HEK293 (cell line): Measurements from ENCODE around the gene GYG1.

ENCODE experiments used
- GLIS2 ChIP-seq: fragments of 450-650 bp; formaldehyde crosslinking; IDR thresholded peaks from 2 replicates; pipeline ENCODE4 v1.5.1; 2016; ENCODE audit warnings: missing biosample characterization, missing genetic modification characterization
- KLF1 ChIP-seq: fragments of 450-650 bp; formaldehyde crosslinking; IDR thresholded peaks from 2 replicates; pipeline ENCODE4 v1.5.1; 2016; ENCODE audit warnings: missing biosample characterization, missing genetic modification characterization
- KLF9 ChIP-seq: fragments of 450-650 bp; formaldehyde crosslinking; IDR thresholded peaks from 2 replicates; pipeline ENCODE4 v1.5.1; 2016; ENCODE audit warnings: missing biosample characterization, missing genetic modification characterization, low read depth
- YY1 ChIP-seq: fragments of 450-650 bp; formaldehyde crosslinking; IDR thresholded peaks from 2 replicates; pipeline ENCODE4 v1.5.1; 2018; ENCODE audit warnings: missing biosample characterization, missing genetic modification characterization
- ZBTB48 ChIP-seq: fragments of 450-650 bp; formaldehyde crosslinking; IDR thresholded peaks from 2 replicates; pipeline ENCODE4 v1.5.1; 2016; ENCODE audit warnings: missing biosample characterization, missing genetic modification characterization
- ZBTB8A ChIP-seq: fragments of 450-650 bp; formaldehyde crosslinking; IDR thresholded peaks from 2 replicates; pipeline ENCODE4 v1.5.1; 2016; ENCODE audit warnings: missing biosample characterization, missing genetic modification characterization
- ZFP37 ChIP-seq: fragments of 450-650 bp; formaldehyde crosslinking; IDR thresholded peaks from 2 replicates; pipeline ENCODE4 v1.5.1; 2016; ENCODE audit warnings: missing biosample characterization, missing genetic modification characterization
- ZNF146 ChIP-seq: fragments of 450-650 bp; formaldehyde crosslinking; IDR thresholded peaks from 2 replicates; pipeline ENCODE4 v1.5.1; 2016; ENCODE audit warnings: missing biosample characterization, missing genetic modification characterization
- ZNF24 ChIP-seq: fragments of 450-650 bp; formaldehyde crosslinking; IDR thresholded peaks from 2 replicates; pipeline ENCODE4 v1.5.1; 2016; ENCODE audit warnings: missing biosample characterization, missing genetic modification characterization
- ZNF335 ChIP-seq: fragments of 450-650 bp; formaldehyde crosslinking; conservative IDR thresholded peaks from 2 replicates; pipeline ENCODE4 v1.5.1; 2016; ENCODE audit warnings: missing biosample characterization, missing genetic modification characterization
- ZNF354C ChIP-seq: fragments of 450-650 bp; formaldehyde crosslinking; IDR thresholded peaks from 2 replicates; pipeline ENCODE4 v1.5.1; 2016; ENCODE audit warnings: missing biosample characterization, missing genetic modification characterization, low read depth, borderline replicate concordance
- ZNF394 ChIP-seq: fragments of 450-650 bp; formaldehyde crosslinking; IDR thresholded peaks from 2 replicates; pipeline ENCODE4 v1.5.1; 2016; ENCODE audit warnings: missing biosample characterization, missing genetic modification characterization, mild to moderate bottlenecking, moderate library complexity, borderline replicate concordance
- ZSCAN30 ChIP-seq: fragments of 450-650 bp; IDR thresholded peaks from 2 replicates; pipeline ENCODE4 v1.5.1; 2018; ENCODE audit warnings: missing biosample characterization, mild to moderate bottlenecking, missing genetic modification characterization, moderate library complexity
- ZXDB ChIP-seq: fragments of 450-650 bp; formaldehyde crosslinking; IDR thresholded peaks from 2 replicates; pipeline ENCODE4 v1.5.1; 2016; ENCODE audit warnings: missing biosample characterization, missing genetic modification characterization
- TF ChIP-seq, protein P1 (sequence below): fragments of 450-650 bp; formaldehyde crosslinking; IDR thresholded peaks from 2 replicates; pipeline ENCODE4 v1.5.1; 2016; ENCODE audit warnings: missing biosample characterization, missing genetic modification characterization
- TF ChIP-seq, protein P2 (sequence below): fragments of 450-650 bp; formaldehyde crosslinking; IDR thresholded peaks from 2 replicates; pipeline ENCODE4 v1.5.1; 2017; ENCODE audit warnings: missing biosample characterization, mild to moderate bottlenecking, missing genetic modification characterization, moderate library complexity
- TF ChIP-seq, protein P3 (sequence below): fragments of 450-650 bp; formaldehyde crosslinking; IDR thresholded peaks from 2 replicates; pipeline ENCODE4 v1.5.1; 2016; ENCODE audit warnings: missing biosample characterization, missing genetic modification characterization
- TF ChIP-seq, protein P4 (sequence below): fragments of 450-650 bp; formaldehyde crosslinking; IDR thresholded peaks from 2 replicates; pipeline ENCODE4; 2016; ENCODE audit warnings: missing biosample characterization, missing genetic modification characterization
- TF ChIP-seq, protein P5 (sequence below): fragments of 450-650 bp; formaldehyde crosslinking; IDR thresholded peaks from 2 replicates; pipeline ENCODE4 v1.5.1; 2016; ENCODE audit warnings: missing biosample characterization, missing genetic modification characterization
- TF ChIP-seq, protein P6 (sequence below): fragments of 450-650 bp; formaldehyde crosslinking; IDR thresholded peaks from 2 replicates; pipeline ENCODE4 v1.5.1; 2016; ENCODE audit warnings: missing biosample characterization, missing genetic modification characterization

The GYG1 gene

DNA sequence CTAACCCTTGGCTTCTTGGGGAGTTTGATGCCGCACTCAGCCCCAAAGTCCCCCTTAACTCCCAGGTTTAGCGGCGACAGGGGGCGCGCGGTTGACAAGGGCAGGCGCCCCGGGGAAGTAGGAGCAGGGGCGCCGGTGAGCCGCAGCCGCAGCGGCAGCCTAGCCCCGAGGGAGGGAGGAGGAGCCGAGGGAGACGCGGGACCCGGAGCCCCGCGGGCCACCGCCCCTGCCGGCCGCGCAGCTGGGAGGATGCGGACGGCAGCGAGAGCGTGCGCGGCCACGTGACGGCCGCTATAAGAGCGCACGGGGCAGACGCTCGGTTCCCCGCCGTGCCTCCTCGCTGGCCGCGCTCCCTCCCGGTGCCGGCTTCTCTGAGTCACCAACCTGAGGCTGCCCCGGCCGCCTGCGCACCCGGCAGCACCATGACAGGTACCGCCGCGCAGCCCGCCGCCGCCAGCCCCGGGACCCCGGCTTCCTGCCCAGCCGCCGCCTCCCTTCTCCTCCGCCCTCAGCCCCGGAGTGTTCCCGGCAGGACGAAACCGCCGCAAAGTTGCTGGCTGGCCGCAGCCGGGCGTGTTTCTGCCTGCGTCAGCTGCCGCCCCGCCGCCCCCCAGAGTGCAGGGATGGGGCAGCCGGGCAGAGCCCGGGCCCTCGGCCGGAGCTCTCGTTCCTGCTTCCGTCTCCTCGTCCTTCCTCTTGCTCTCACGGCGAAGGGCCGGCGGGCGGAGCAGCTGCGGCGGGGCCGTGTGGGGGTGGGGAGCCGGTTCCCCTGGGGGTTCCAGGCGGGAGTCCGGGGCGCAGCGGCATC lies at the start of gene GYG1 (continued):
- TF ChIP-seq, protein P1, sequence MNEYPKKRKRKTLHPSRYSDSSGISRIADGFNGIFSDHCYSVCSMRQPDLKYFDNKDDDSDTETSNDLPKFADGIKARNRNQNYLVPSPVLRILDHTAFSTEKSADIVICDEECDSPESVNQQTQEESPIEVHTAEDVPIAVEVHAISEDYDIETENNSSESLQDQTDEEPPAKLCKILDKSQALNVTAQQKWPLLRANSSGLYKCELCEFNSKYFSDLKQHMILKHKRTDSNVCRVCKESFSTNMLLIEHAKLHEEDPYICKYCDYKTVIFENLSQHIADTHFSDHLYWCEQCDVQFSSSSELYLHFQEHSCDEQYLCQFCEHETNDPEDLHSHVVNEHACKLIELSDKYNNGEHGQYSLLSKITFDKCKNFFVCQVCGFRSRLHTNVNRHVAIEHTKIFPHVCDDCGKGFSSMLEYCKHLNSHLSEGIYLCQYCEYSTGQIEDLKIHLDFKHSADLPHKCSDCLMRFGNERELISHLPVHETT (tag by site-specific recombination), result no peak
- TF ChIP-seq ZBTB8A (tag by site-specific recombination) (peak; percentile 33; the same call in 1 of the 2 replicates), ZNF24 (tag by site-specific recombination) (no peak), ZBTB48 (0 out of 2 replicates have a peak, but pooled peaks have one; percentile 11), YY1 (peak; percentile 42; the same call in 1 of the 2 replicates), ZSCAN30 (tag by site-specific recombination) (peak; percentile 22; the same call in 1 of the 2 replicates), KLF9 (tag by site-specific recombination) (0 out of 2 replicates have a peak, but pooled peaks have one; percentile 21), GLIS2 (tag by site-specific recombination) (peak; percentile 83), KLF1 (tag by site-specific recombination) (peak; percentile 39; the same call in 1 of the 2 replicates), ZNF335 (tag by site-specific recombination) (peak; percentile 75), ZNF394 (tag by site-specific recombination) (peak; percentile 26; the same call in 1 of the 2 replicates), ZNF146 (peak; percentile 16; the same call in 1 of the 2 replicates), ZNF354C (tag by site-specific recombination) (no peak), ZFP37 (tag by site-specific recombination) (0 out of 2 replicates have a peak, but pooled peaks have one; percentile 26), ZXDB (peak; percentile 66; the same call in 1 of the 2 replicates)
- TF ChIP-seq, protein P2, sequence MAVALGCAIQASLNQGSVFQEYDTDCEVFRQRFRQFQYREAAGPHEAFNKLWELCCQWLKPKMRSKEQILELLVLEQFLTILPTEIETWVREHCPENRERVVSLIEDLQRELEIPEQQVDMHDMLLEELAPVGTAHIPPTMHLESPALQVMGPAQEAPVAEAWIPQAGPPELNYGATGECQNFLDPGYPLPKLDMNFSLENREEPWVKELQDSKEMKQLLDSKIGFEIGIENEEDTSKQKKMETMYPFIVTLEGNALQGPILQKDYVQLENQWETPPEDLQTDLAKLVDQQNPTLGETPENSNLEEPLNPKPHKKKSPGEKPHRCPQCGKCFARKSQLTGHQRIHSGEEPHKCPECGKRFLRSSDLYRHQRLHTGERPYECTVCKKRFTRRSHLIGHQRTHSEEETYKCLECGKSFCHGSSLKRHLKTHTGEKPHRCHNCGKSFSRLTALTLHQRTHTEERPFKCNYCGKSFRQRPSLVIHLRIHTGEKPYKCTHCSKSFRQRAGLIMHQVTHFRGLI (tag by site-specific recombination), result peak; percentile 73; the same call in 1 of the 2 replicates
- TF ChIP-seq, protein P3, sequence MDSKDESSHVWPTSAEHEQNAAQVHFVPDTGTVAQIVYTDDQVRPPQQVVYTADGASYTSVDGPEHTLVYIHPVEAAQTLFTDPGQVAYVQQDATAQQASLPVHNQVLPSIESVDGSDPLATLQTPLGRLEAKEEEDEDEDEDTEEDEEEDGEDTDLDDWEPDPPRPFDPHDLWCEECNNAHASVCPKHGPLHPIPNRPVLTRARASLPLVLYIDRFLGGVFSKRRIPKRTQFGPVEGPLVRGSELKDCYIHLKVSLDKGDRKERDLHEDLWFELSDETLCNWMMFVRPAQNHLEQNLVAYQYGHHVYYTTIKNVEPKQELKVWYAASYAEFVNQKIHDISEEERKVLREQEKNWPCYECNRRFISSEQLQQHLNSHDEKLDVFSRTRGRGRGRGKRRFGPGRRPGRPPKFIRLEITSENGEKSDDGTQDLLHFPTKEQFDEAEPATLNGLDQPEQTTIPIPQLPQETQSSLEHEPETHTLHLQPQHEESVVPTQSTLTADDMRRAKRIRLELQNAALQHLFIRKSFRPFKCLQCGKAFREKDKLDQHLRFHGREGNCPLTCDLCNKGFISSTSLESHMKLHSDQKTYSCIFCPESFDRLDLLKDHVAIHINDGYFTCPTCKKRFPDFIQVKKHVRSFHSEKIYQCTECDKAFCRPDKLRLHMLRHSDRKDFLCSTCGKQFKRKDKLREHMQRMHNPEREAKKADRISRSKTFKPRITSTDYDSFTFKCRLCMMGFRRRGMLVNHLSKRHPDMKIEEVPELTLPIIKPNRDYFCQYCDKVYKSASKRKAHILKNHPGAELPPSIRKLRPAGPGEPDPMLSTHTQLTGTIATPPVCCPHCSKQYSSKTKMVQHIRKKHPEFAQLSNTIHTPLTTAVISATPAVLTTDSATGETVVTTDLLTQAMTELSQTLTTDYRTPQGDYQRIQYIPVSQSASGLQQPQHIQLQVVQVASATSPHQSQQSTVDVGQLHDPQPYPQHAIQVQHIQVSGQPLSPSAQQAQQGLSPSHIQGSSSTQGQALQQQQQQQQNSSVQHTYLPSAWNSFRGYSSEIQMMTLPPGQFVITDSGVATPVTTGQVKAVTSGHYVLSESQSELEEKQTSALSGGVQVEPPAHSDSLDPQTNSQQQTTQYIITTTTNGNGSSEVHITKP (tag by site-specific recombination), result peak; percentile 51
- TF ChIP-seq, protein P4, sequence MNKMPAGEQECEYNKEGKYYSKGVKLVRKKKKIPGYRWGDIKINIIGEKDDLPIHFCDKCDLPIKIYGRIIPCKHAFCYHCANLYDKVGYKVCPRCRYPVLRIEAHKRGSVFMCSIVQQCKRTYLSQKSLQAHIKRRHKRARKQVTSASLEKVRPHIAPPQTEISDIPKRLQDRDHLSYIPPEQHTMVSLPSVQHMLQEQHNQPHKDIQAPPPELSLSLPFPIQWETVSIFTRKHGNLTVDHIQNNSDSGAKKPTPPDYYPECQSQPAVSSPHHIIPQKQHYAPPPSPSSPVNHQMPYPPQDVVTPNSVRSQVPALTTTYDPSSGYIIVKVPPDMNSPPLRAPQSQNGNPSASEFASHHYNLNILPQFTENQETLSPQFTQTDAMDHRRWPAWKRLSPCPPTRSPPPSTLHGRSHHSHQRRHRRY (tag by site-specific recombination), result no peak
- TF ChIP-seq, protein P5, sequence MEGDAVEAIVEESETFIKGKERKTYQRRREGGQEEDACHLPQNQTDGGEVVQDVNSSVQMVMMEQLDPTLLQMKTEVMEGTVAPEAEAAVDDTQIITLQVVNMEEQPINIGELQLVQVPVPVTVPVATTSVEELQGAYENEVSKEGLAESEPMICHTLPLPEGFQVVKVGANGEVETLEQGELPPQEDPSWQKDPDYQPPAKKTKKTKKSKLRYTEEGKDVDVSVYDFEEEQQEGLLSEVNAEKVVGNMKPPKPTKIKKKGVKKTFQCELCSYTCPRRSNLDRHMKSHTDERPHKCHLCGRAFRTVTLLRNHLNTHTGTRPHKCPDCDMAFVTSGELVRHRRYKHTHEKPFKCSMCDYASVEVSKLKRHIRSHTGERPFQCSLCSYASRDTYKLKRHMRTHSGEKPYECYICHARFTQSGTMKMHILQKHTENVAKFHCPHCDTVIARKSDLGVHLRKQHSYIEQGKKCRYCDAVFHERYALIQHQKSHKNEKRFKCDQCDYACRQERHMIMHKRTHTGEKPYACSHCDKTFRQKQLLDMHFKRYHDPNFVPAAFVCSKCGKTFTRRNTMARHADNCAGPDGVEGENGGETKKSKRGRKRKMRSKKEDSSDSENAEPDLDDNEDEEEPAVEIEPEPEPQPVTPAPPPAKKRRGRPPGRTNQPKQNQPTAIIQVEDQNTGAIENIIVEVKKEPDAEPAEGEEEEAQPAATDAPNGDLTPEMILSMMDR, result peak; percentile 40; the same call in 1 of the 2 replicates
- TF ChIP-seq, protein P6, sequence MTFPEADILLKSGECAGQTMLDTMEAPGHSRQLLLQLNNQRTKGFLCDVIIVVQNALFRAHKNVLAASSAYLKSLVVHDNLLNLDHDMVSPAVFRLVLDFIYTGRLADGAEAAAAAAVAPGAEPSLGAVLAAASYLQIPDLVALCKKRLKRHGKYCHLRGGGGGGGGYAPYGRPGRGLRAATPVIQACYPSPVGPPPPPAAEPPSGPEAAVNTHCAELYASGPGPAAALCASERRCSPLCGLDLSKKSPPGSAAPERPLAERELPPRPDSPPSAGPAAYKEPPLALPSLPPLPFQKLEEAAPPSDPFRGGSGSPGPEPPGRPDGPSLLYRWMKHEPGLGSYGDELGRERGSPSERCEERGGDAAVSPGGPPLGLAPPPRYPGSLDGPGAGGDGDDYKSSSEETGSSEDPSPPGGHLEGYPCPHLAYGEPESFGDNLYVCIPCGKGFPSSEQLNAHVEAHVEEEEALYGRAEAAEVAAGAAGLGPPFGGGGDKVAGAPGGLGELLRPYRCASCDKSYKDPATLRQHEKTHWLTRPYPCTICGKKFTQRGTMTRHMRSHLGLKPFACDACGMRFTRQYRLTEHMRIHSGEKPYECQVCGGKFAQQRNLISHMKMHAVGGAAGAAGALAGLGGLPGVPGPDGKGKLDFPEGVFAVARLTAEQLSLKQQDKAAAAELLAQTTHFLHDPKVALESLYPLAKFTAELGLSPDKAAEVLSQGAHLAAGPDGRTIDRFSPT, result 0 out of 2 replicates have a peak, but pooled peaks have one; percentile 20
